Measurements from ENCODE around the gene CMSS1. TPM values are rescaled to one million over a fixed set of nuclear protein-coding genes. Genes with fewer than 3 reads are reported as not detected.

Gene CMSS1
- polyA plus RNA-seq, 1 donor from 2014 or later, result 31.8 TPM

- Histone ChIP-seq H3K79me2 (replicated peaks; ENCODE audit: insufficient read depth, low read length) (no peaks in the 10 kb centered on the region), H2AFZ (ENCODE audit: low read depth, low read length) (no peak overlapping the region), H3K4me2 (ENCODE audit: low read length) (no peak overlapping the region), H3K9ac (ENCODE audit: low read length) (no peak overlapping the region), H3K27me3 (ENCODE audit: insufficient read depth, low read depth, low read length) (no peaks in the 10 kb centered on the region), H3K27ac (ENCODE audit: low read length) (no peak overlapping the region), H3K4me3 (ENCODE audit: low read length) (no peak overlapping the region), H3K9me2 (ENCODE audit: insufficient read depth, low read length) (no peaks in the 10 kb centered on the region), H4K20me1 (ENCODE audit: insufficient read depth) (no peaks in the 10 kb centered on the region), H3K9me3 (ENCODE audit: low read length) (peaks cover 6% of the 10 kb centered on the region), H3K36me3 (ENCODE audit: insufficient read depth, low read length) (no peaks in the 10 kb centered on the region), H3F3A (ENCODE audit: insufficient read depth, low read length, poor library complexity, severe bottlenecking) (no peaks in the 10 kb centered on the region)
- TF ChIP-seq SMC3 (conservative IDR thresholded peaks at IDR 0.05; ENCODE audit: poor library complexity), result no peak
- no peak for TF ChIP-seq POLR2AphosphoS5 (IDR thresholded peaks at IDR 0.05)
- TF ChIP-seq TAF1 (IDR thresholded peaks at IDR 0.05; ENCODE audit: low read depth), result no peak
- TF ChIP-seq MXI1 (conservative IDR thresholded peaks at IDR 0.05; ENCODE audit: poor library complexity, severe bottlenecking), result no peak
- no peak for TF ChIP-seq EZH2 (IDR thresholded peaks at IDR 0.05; ENCODE audit: borderline replicate concordance, insufficient read depth, low read length, poor library complexity, severe bottlenecking)
- TF ChIP-seq REST (IDR thresholded peaks at IDR 0.05; ENCODE audit: borderline replicate concordance), result no peak
- TF ChIP-seq RAD21 (conservative IDR thresholded peaks at IDR 0.05), result no peak
- TF ChIP-seq CTCF (IDR thresholded peaks at IDR 0.05; ENCODE audit: poor library complexity, severe bottlenecking), result no peak
- no peak for TF ChIP-seq EP300 (conservative IDR thresholded peaks at IDR 0.05; ENCODE audit: poor library complexity, severe bottlenecking)
Measured at GRCh38 chr3:100141586-100141985, 323.9 kb downstream of the CMSS1 start.

GRCh38 chr3:100144255-100144866 lies 326.7 kb downstream of the CMSS1 start:
- Histone ChIP-seq H3K9me2 (ENCODE audit: insufficient read depth, low read length) (no peaks in the 10 kb centered on the region), H3K27ac (ENCODE audit: low read length) (no peak overlapping the region), H3K4me3 (ENCODE audit: low read length) (no peak overlapping the region), H3K27me3 (ENCODE audit: insufficient read depth, low read depth, low read length) (no peaks in the 10 kb centered on the region), H4K20me1 (ENCODE audit: insufficient read depth) (no peaks in the 10 kb centered on the region), H3K9ac (ENCODE audit: low read length) (no peak overlapping the region), H3K79me2 (replicated peaks; ENCODE audit: insufficient read depth, low read length) (no peaks in the 10 kb centered on the region), H3F3A (ENCODE audit: insufficient read depth, low read length, poor library complexity, severe bottlenecking) (no peaks in the 10 kb centered on the region), H3K36me3 (ENCODE audit: insufficient read depth, low read length) (no peaks in the 10 kb centered on the region), H2AFZ (ENCODE audit: low read depth, low read length) (no peak overlapping the region), H3K9me3 (ENCODE audit: low read length) (peaks cover 6% of the 10 kb centered on the region), H3K4me2 (ENCODE audit: low read length) (no peak overlapping the region)
- TF ChIP-seq CTCF (IDR thresholded peaks at IDR 0.05; ENCODE audit: poor library complexity, severe bottlenecking), result no peak
- no peak for TF ChIP-seq REST (IDR thresholded peaks at IDR 0.05; ENCODE audit: borderline replicate concordance)
- no peak for TF ChIP-seq TAF1 (IDR thresholded peaks at IDR 0.05; ENCODE audit: low read depth)
